H1 (cell line): Measurements from ENCODE around the gene GRM7. TPM values are rescaled to one million over a fixed set of nuclear protein-coding genes. Genes with fewer than 3 reads are reported as not detected.

Experiments used
- CTCF ChIA-PET: fragments of 300-600 bp; sonication (Branson Sonifier 250); formaldehyde crosslinking; loops from one replicate; lab custom pipeline; 2021; ENCODE audit not compliant: partially characterized antibody; lab: Charles Lee
- POLR2A ChIA-PET: fragments of 300-600 bp; sonication (Branson Sonifier 250); formaldehyde crosslinking; loops from one replicate; lab custom pipeline; 2021; ENCODE audit warnings: inconsistent platforms; ENCODE audit not compliant: partially characterized antibody; lab: Charles Lee
- DNase-seq, 2 experiments: peaks; one replicate each; pipeline versions ENCODE4 v3.0.0 to v3.0.0-alpha.2; 2010 to 2022; ENCODE audit warnings: low spot score in 2 of 2, low read depth in 1 of 2, mixed read lengths in 1 of 2
- FAIRE-seq: peaks from 2 replicates; lab custom pipeline; 2011; peaks lifted over from hg19 to GRCh38; lab: Jason Lieb, UNC
- H2AFZ ChIP-seq: 2 replicates; pipeline ENCODE4 v1.8.1; 2012; ENCODE audit warnings: low read length, inconsistent platforms
- H2AK5ac ChIP-seq: 2 replicates; pipeline ENCODE4 v1.6.1; 2013; ENCODE audit warnings: low read depth, low read length
- H2BK120ac ChIP-seq: replicated peaks from 2 replicates; pipeline ENCODE3; 2013; ENCODE audit warnings: low read depth, low read length, inconsistent platforms
- H2BK12ac ChIP-seq: 2 replicates; pipeline ENCODE4 v1.6.1; 2013; ENCODE audit warnings: low read depth, low read length
- H2BK15ac ChIP-seq: 2 replicates; pipeline ENCODE4 v1.6.1; 2013; ENCODE audit warnings: low read length
- H2BK20ac ChIP-seq: 2 replicates; pipeline ENCODE4 v1.6.1; 2013; ENCODE audit warnings: low read length
- H2BK5ac ChIP-seq: 2 replicates; pipeline ENCODE4 v1.6.1; 2013; ENCODE audit warnings: low read depth, low read length
- H3K14ac ChIP-seq: 2 replicates; pipeline ENCODE4 v1.6.1; 2013; ENCODE audit warnings: inconsistent platforms; ENCODE audit not compliant: insufficient read length
- H3K18ac ChIP-seq: 2 replicates; pipeline ENCODE4 v1.6.1; 2013; ENCODE audit warnings: low read length; ENCODE audit errors: extremely low read depth
- H3K23ac ChIP-seq: 2 replicates; pipeline ENCODE4 v1.6.1; 2013; ENCODE audit warnings: inconsistent platforms; ENCODE audit not compliant: insufficient read length
- H3K23me2 ChIP-seq: 2 replicates; pipeline ENCODE4 v1.6.1; 2013; ENCODE audit warnings: low read depth, low read length
- H3K27ac ChIP-seq: 2 replicates; pipeline ENCODE4 v1.6.1; 2011; ENCODE audit warnings: low read depth, low read length, inconsistent platforms
- H3K27me3 ChIP-seq, 4 experiments: replicated peaks in 1 of 4; 1 replicate in 1 of 4; 2 replicates in 3 of 4; pipeline versions ENCODE4 v1.6.1 to v1.8.1; 2011 to 2013; ENCODE audit warnings: low read length in 3 of 4, mild to moderate bottlenecking in 3 of 4, inconsistent platforms in 2 of 4, mixed read lengths in 2 of 4, moderate library complexity in 1 of 4; ENCODE audit not compliant: control insufficient read depth in 3 of 4, insufficient read depth in 3 of 4; ENCODE audit errors: extremely low read depth in 1 of 4
- H3K36me3 ChIP-seq, 4 experiments: 2 replicates each; pipeline versions ENCODE4 v1.6.1 to v1.8.1; 2011 to 2013; ENCODE audit warnings: mild to moderate bottlenecking in 4 of 4, low read length in 3 of 4, moderate library complexity in 2 of 4, control low read depth in 1 of 4, inconsistent platforms in 1 of 4; ENCODE audit not compliant: insufficient read depth in 4 of 4, control insufficient read depth in 2 of 4
- H3K4ac ChIP-seq: replicated peaks from 2 replicates; pipeline ENCODE3; 2013; ENCODE audit warnings: low read length, low read depth, mixed read lengths, inconsistent platforms; ENCODE audit not compliant: insufficient read length
- H3K4me1 ChIP-seq, 4 experiments: replicated peaks in 1 of 4; 1 replicate in 1 of 4; 2 replicates in 3 of 4; pipeline versions ENCODE4 v1.6.1 to v1.8.1; 2011 to 2013; ENCODE audit warnings: low read length in 3 of 4, inconsistent platforms in 2 of 4, mixed read lengths in 1 of 4; ENCODE audit not compliant: insufficient read depth in 4 of 4, control insufficient read depth in 3 of 4
- H3K4me2 ChIP-seq, 2 experiments: 2 replicates each; pipeline versions ENCODE4 v1.6.1 to v1.8.1; 2011 to 2013; ENCODE audit warnings: low read depth in 2 of 2, low read length in 2 of 2, control low read depth in 1 of 2, inconsistent platforms in 1 of 2, mild to moderate bottlenecking in 1 of 2; ENCODE audit not compliant: insufficient read depth in 1 of 2
- H3K4me3 ChIP-seq, 4 experiments: fragments of 200-600, 300-600 bp in 1 of 4; sonication (generic), shearing (Covaris generic), sonication (Bioruptor Twin) in 1 of 4; 2 replicates each; pipeline versions ENCODE4 v1.5.1 to v1.8.1; 2011 to 2016; ENCODE audit warnings: low read length in 4 of 4, low read depth in 3 of 4, control low read depth in 2 of 4, inconsistent platforms in 2 of 4, mild to moderate bottlenecking in 2 of 4, mixed read lengths in 1 of 4, moderate library complexity in 1 of 4; ENCODE audit not compliant: insufficient read depth in 2 of 4; ENCODE audit errors: extremely low read depth in 1 of 4
- H3K56ac ChIP-seq: replicated peaks from 2 replicates; pipeline ENCODE3; 2013; ENCODE audit warnings: low read depth, mild to moderate bottlenecking, mixed read lengths, low read length, inconsistent platforms; ENCODE audit not compliant: insufficient read length
- H3K79me1 ChIP-seq: 2 replicates; pipeline ENCODE4 v1.6.1; 2013; ENCODE audit warnings: low read depth, low read length, control low read depth
- H3K79me2 ChIP-seq, 2 experiments: 2 replicates each; pipeline versions ENCODE4 v1.6.1 to v1.8.1; 2012 to 2013; ENCODE audit warnings: low read length in 2 of 2, mild to moderate bottlenecking in 2 of 2, inconsistent platforms in 1 of 2; ENCODE audit not compliant: insufficient read depth in 2 of 2, control insufficient read depth in 1 of 2
- H3K9ac ChIP-seq, 4 experiments: replicated peaks in 1 of 4; 1 replicate in 1 of 4; 2 replicates in 3 of 4; pipeline versions ENCODE4 v1.6.1 to v1.8.1; 2011 to 2013; ENCODE audit warnings: low read depth in 3 of 4, low read length in 3 of 4, control low read depth in 2 of 4, mild to moderate bottlenecking in 2 of 4, moderate library complexity in 2 of 4, inconsistent platforms in 1 of 4; ENCODE audit errors: extremely low read depth in 1 of 4
- H3K9me3 ChIP-seq, 2 experiments: 2 replicates each; pipeline versions ENCODE4 v1.6.1 to v1.8.1; 2012 to 2013; ENCODE audit warnings: mild to moderate bottlenecking in 2 of 2, moderate library complexity in 2 of 2, control low read depth in 1 of 2, inconsistent platforms in 1 of 2, low read depth in 1 of 2, low read length in 1 of 2, mixed read lengths in 1 of 2; ENCODE audit not compliant: insufficient read depth in 2 of 2
- H4K20me1 ChIP-seq, 2 experiments: replicated peaks in 1 of 2; 2 replicates each; pipeline versions ENCODE3 to v1.8.1; 2011 to 2013; ENCODE audit warnings: inconsistent platforms in 2 of 2, low read length in 2 of 2, mild to moderate bottlenecking in 1 of 2; ENCODE audit not compliant: insufficient read depth in 2 of 2, control insufficient read depth in 1 of 2
- H4K5ac ChIP-seq: 2 replicates; pipeline ENCODE4 v1.6.1; 2013; ENCODE audit warnings: low read length, low read depth, mixed read lengths, inconsistent platforms; ENCODE audit not compliant: insufficient read length
- H4K8ac ChIP-seq: 2 replicates; pipeline ENCODE4 v1.8.0; 2013; ENCODE audit warnings: mild to moderate bottlenecking, moderate library complexity, low read length, inconsistent platforms; ENCODE audit not compliant: insufficient read depth; ENCODE audit errors: extremely low read depth
- H4K91ac ChIP-seq: replicated peaks from 2 replicates; pipeline ENCODE3; 2013; ENCODE audit warnings: low read length, mixed read lengths, inconsistent platforms; ENCODE audit not compliant: insufficient read length
- ASH2L ChIP-seq: fragments of 200-600, 300-600 bp; sonication (generic); IDR thresholded peaks from one replicate; pipeline ENCODE4 v1.7.1; 2017; ENCODE audit warnings: low read length
- CHD1 ChIP-seq: IDR thresholded peaks from 2 replicates; pipeline ENCODE4 v1.6.1; 2012; ENCODE audit warnings: low read depth, low read length, improper control_type of control experiment
- CREB1 ChIP-seq: IDR thresholded peaks from 2 replicates; pipeline ENCODE4 v1.6.1; 2012; ENCODE audit warnings: inconsistent platforms
- E2F6 ChIP-seq: IDR thresholded peaks from 2 replicates; pipeline ENCODE4 v1.6.1; 2012; ENCODE audit warnings: inconsistent platforms
- EP300 ChIP-seq, 2 experiments: IDR thresholded peaks; 1 replicate in 1 of 2; 2 replicates in 1 of 2; pipeline ENCODE4 v1.6.1; 2011 to 2012; ENCODE audit warnings: low read depth in 2 of 2, low read length in 2 of 2, mild to moderate bottlenecking in 2 of 2, borderline replicate concordance in 1 of 2, inconsistent platforms in 1 of 2, moderate library complexity in 1 of 2
- HDAC2 ChIP-seq, 2 experiments: fragments of 300-600 bp in 1 of 2; sonication (generic) in 1 of 2; IDR thresholded peaks; 2 replicates each; pipeline ENCODE4 v1.6.1; 2011 to 2012; ENCODE audit warnings: low read depth in 2 of 2, low read length in 2 of 2, mild to moderate bottlenecking in 2 of 2, moderate library complexity in 2 of 2, borderline replicate concordance in 1 of 2, inconsistent platforms in 1 of 2
- KDM1A ChIP-seq: fragments of 200-600, 300-600 bp; sonication (generic); IDR thresholded peaks from 2 replicates; pipeline ENCODE4 v1.7.1; 2016; ENCODE audit warnings: mild to moderate bottlenecking, low read length, borderline replicate concordance
- MAFK ChIP-seq: IDR thresholded peaks from 2 replicates; pipeline ENCODE4 v1.6.1; 2012; ENCODE audit warnings: low read depth, mild to moderate bottlenecking, improper control_type of control experiment, low read length
- RBBP5 ChIP-seq: IDR thresholded peaks from 2 replicates; pipeline ENCODE4 v1.7.1; 2012; ENCODE audit warnings: low read depth, mild to moderate bottlenecking, inconsistent platforms, low read length, moderate library complexity, borderline replicate concordance
- SIN3A ChIP-seq, 2 experiments: IDR thresholded peaks in 1 of 2; conservative IDR thresholded peaks in 1 of 2; 2 replicates each; pipeline ENCODE4 v1.6.1; 2011 to 2012; ENCODE audit warnings: low read length in 2 of 2, improper control_type of control experiment in 1 of 2, low read depth in 1 of 2, mild to moderate bottlenecking in 1 of 2
- SIRT6 ChIP-seq: IDR thresholded peaks from one replicate; pipeline ENCODE4 v1.7.1; 2012; ENCODE audit warnings: low read length, inconsistent platforms
- SP2 ChIP-seq: IDR thresholded peaks from 2 replicates; pipeline ENCODE4 v1.6.1; 2012; ENCODE audit warnings: mild to moderate bottlenecking, low read length, inconsistent platforms
- SP4 ChIP-seq: IDR thresholded peaks from 2 replicates; pipeline ENCODE4 v1.6.1; 2012; ENCODE audit warnings: low read length, inconsistent platforms
- TBP ChIP-seq: IDR thresholded peaks from 2 replicates; pipeline ENCODE4 v1.6.1; 2011; ENCODE audit warnings: low read depth, low read length, improper control_type of control experiment
- YY1 ChIP-seq: IDR thresholded peaks from 2 replicates; pipeline ENCODE4 v1.6.1; 2011; ENCODE audit warnings: low read depth, mild to moderate bottlenecking, low read length
- WGBS, 2 experiments: shearing (Covaris generic) in 1 of 2; methylation state at CpG; one replicate each; pipeline versions ENCODE4 v1.1.6 to v1.1.7; 2013 to 2015; ENCODE audit warnings: low lambda C conversion rate in 2 of 2, mixed read lengths in 2 of 2, inconsistent platforms in 1 of 2, low coverage in 1 of 2, missing lambda C conversion rate in 1 of 2; ENCODE audit not compliant: insufficient replicate concordance in 2 of 2, insufficient coverage in 1 of 2, insufficient read length in 1 of 2; ENCODE audit errors: extremely low coverage in 1 of 2, missing lambda C conversion rate in 1 of 2; 5-methylcytosine and 5-hydroxymethylcytosine counted together
- polyA plus RNA-seq, 7 experiments: library from polyadenylated mRNA; depleted of rRNA in 3 of 7; stranded (reverse) in 5 of 7; unstranded in 2 of 7; fragments of >200 nt in 5 of 7; fragments of 200-250 nt in 2 of 7; gene quantifications; 1 replicate in 5 of 7; 2 replicates in 1 of 7; 4 replicates in 1 of 7; pipeline versions ENCODE4 v1.2.1 to v1.2.3, GENCODE V29; 2011 to 2013; ENCODE audit warnings: missing spikeins in 2 of 7, mixed read lengths in 2 of 7
- total RNA-seq: library from RNA; stranded (reverse); fragmentation: NEBNext Ultra II Directional; extraction: Animal tissue kit (Norgen Biotek cat#: 25700); gene quantifications from 2 replicates; pipeline ENCODE4 v1.2.1, GENCODE V29; 2021

GRM7 gene
- total and polyA plus RNA-seq, 2 of the 8 experiments (the other 6 are each of a cell fraction or from before 2014, with no cell fraction given) = 0.17 to 0.24 TPM

- Histone ChIP-seq H3K36me3 (no peaks in the 10 kb centered on the region), H2BK120ac (no peak overlapping the region), H3K23ac (no peak overlapping the region), H3K4me3 (no peak overlapping the region), H3K4me1 (no peaks in the 10 kb centered on the region), H4K91ac (no peak overlapping the region), H2AK5ac (no peak overlapping the region), H2BK5ac (no peak overlapping the region), H4K5ac (no peak overlapping the region), H3K9ac (no peak overlapping the region), H2BK20ac (no peak overlapping the region), H3K27ac (no peak overlapping the region), H4K20me1 (no peaks in the 10 kb centered on the region), H2BK15ac (no peak overlapping the region), H3K79me1 (no peaks in the 10 kb centered on the region), H3K79me2 (no peaks in the 10 kb centered on the region), H3K14ac (no peak overlapping the region), H3K56ac (no peak overlapping the region), H4K8ac (no peak overlapping the region), H3K27me3 (peaks cover 0 to 1% (median 0%) of the 10 kb centered on the region in 4 experiments; a peak in 1 of 7 replicates), H2BK12ac (no peak overlapping the region), H3K4ac (no peak overlapping the region), H3K23me2 (no peaks in the 10 kb centered on the region), H3K18ac (no peak overlapping the region), H2AFZ (no peak overlapping the region), H3K9me3 (no peaks in the 10 kb centered on the region), H3K4me2 (no peak overlapping the region)
- WGBS, 2 experiments = 92% methylated on average over 1 of the region's 1 CpG; no CpG with 5 or more reads in 1 of the 2 experiments
- FAIRE-seq = no peak
- ChIA-PET CTCF (interaction anchor here (1.3 kb wide), 1 partner anchor 8 kb away, joined by 3 read pairs; no protein-coding TSS in a partner anchor), POLR2A (no interaction called here)
- DNase-seq = no peak
- TF ChIP-seq CHD1 (no peak), SIRT6 (no peak), SP2 (no peak), TBP (no peak), KDM1A (no peak), RBBP5 (no peak), CREB1 (no peak), SIN3A (conservative IDR thresholded peaks at IDR 0.05 in 1 of 2, IDR thresholded peaks at IDR 0.05 in 1 of 2; ENCODE audit: low read depth in 1 of 2, low read length in 2 of 2) (no peak), SP4 (no peak), ASH2L (no peak), HDAC2 (IDR thresholded peaks at IDR 0.05; ENCODE audit: borderline replicate concordance in 1 of 2, low read depth in 2 of 2, low read length in 2 of 2) (no peak), YY1 (no peak), MAFK (no peak), EP300 (IDR thresholded peaks at IDR 0.05; ENCODE audit: borderline replicate concordance in 1 of 2, low read depth in 2 of 2, low read length in 2 of 2) (no peak), E2F6 (no peak)
Measured at GRCh38 chr3:7577513-7577912, 716.6 kb downstream of the GRM7 start.
